ENCODE results near the gene ITPKC.
"Not testable (repeated sequence)": the region's sequence is repeated elsewhere in the genome, so short reads cannot be mapped to it uniquely, and the experiment has no call there.

ITPKC gene

GRCh38 chr19:40717880-40718773, 1.2 kb downstream of the ITPKC start:
- DNase-seq = no peak

GRCh38 chr19:40718774-40719391, 2.0 kb downstream of the ITPKC start:
- DNase-seq = no peak

- no peak for DNase-seq
These were observed 2.5 kb downstream of the ITPKC start for GRCh38 chr19:40719414-40719894.

- no peak for DNase-seq
These were observed 4.2 kb downstream of the ITPKC start for GRCh38 chr19:40721140-40721486.

- DNase-seq = no peak
These were observed 5.2 kb downstream of the ITPKC start for GRCh38 chr19:40721936-40722661.

- no peak for DNase-seq
These were observed 6.8 kb downstream of the ITPKC start for GRCh38 chr19:40723661-40724254.

- no peak for DNase-seq
These were observed 7.4 kb downstream of the ITPKC start for GRCh38 chr19:40724315-40724714.

GRCh38 chr19:40724855-40725254, 7.9 kb downstream of the ITPKC start:
- no peak for DNase-seq

GRCh38 chr19:40726279-40726678, 9.4 kb downstream of the ITPKC start:
- no peak for DNase-seq

GRCh38 chr19:40730065-40730464, 13.2 kb downstream of the ITPKC start:
- not testable (repeated sequence) for DNase-seq

- not testable (repeated sequence) for DNase-seq
These were observed 15.4 kb downstream of the ITPKC start for GRCh38 chr19:40732304-40732703.

GRCh38 chr19:40733149-40733548, 16.2 kb downstream of the ITPKC start:
- DNase-seq = no peak

- no peak for DNase-seq
These were observed 18.3 kb downstream of the ITPKC start for GRCh38 chr19:40735013-40735771.

- DNase-seq = no peak
These were observed 19.7 kb downstream of the ITPKC start for GRCh38 chr19:40736661-40737060.

GRCh38 chr19:40737102-40737644, 20.3 kb downstream of the ITPKC start:
- no peak for DNase-seq

- no peak for DNase-seq
These were observed 22.3 kb downstream of the ITPKC start for GRCh38 chr19:40739030-40739839.

GRCh38 chr19:40739871-40740703, 23.2 kb downstream of the ITPKC start:
- DNase-seq = no peak

GRCh38 chr19:40740747-40741146, 23.8 kb downstream of the ITPKC start:
- DNase-seq = no peak

GRCh38 chr19:40741527-40742390, 24.8 kb downstream of the ITPKC start:
- DNase-seq = no peak

Data from AML-193 (cell line).